Suppressor macrophage (primary cell): ENCODE measurements around the gene NUP37.
"Not testable (repeated sequence)": the region's sequence is repeated elsewhere in the genome, so short reads cannot be mapped to it uniquely, and the experiment has no call there.

Experiments
- DNase-seq, 4 experiments: peaks; one replicate each; pipeline ENCODE4 v3.0.0-alpha.2; 2020 to 2022
- total RNA-seq, 17 experiments: gene quantifications; one replicate each; lab custom pipeline; 2026; ENCODE audit warnings: mixed read lengths in 6 of 17, inconsistent platforms in 3 of 17; lab: John Stamatoyannopoulos, UW

NUP37 gene
- 6.7 to 23.0 (median 15.4) reads per million in 17 experiments for total RNA-seq

- DNase-seq: peak; percentile 91 to 96 (median 94)
Observed at GRCh38 chr12:102119674-102120563, at the start of gene NUP37, which contains the start of gene PARPBP. NUP37 (minus strand) TSS chr12:102120114; CDS start chr12:102118518, 1,596 bp downstream. PARPBP (plus strand) TSS chr12:102120183; CDS start chr12:102123889, 3,706 bp downstream.

- peak in 2 of 4 experiments; percentile 25 to 52 for DNase-seq
Observed at GRCh38 chr12:102167821-102168604, 48.1 kb upstream of the NUP37 start.

- DNase-seq: no peak
Observed at GRCh38 chr12:102163383-102163782, 43.5 kb upstream of the NUP37 start.

- not testable (repeated sequence) for DNase-seq
Observed at GRCh38 chr12:102155206-102155605, 35.3 kb upstream of the NUP37 start.

- not testable (repeated sequence) for DNase-seq
Observed at GRCh38 chr12:102147062-102147587, 27.2 kb upstream of the NUP37 start.

GRCh38 chr12:102144221-102144620 is 24.3 kb upstream of the NUP37 start:
- DNase-seq: no peak

- not testable (repeated sequence) for DNase-seq
Observed at GRCh38 chr12:102142866-102143373, 23.0 kb upstream of the NUP37 start.

- DNase-seq: not testable (repeated sequence)
Observed at GRCh38 chr12:102137619-102138018, 17.7 kb upstream of the NUP37 start.

GRCh38 chr12:102131442-102131841 is 11.5 kb upstream of the NUP37 start:
- DNase-seq: not testable (repeated sequence)

GRCh38 chr12:102130720-102131119 is 10.8 kb upstream of the NUP37 start:
- DNase-seq: not testable (repeated sequence)

GRCh38 chr12:102121328-102121727 is 1.4 kb upstream of the NUP37 start:
- not testable (repeated sequence) for DNase-seq

GRCh38 chr12:102120886-102121285 is 972 bp upstream of the NUP37 start:
- peak; percentile 3 to 36 (median 20) for DNase-seq

GRCh38 chr12:102120564-102120873 is 605 bp upstream of the NUP37 start:
- no peak for DNase-seq

- DNase-seq: no peak
Observed at GRCh38 chr12:102118874-102119273, 1.0 kb downstream of the NUP37 start.

- no peak for DNase-seq
Observed at GRCh38 chr12:102116392-102116791, 3.5 kb downstream of the NUP37 start.

- DNase-seq: no peak
Observed at GRCh38 chr12:102114212-102114611, 5.7 kb downstream of the NUP37 start.

GRCh38 chr12:102110782-102111181 is 9.1 kb downstream of the NUP37 start:
- DNase-seq: no peak

- no peak for DNase-seq
Observed at GRCh38 chr12:102107970-102108369, 11.9 kb downstream of the NUP37 start.

- no peak for DNase-seq
Observed at GRCh38 chr12:102106905-102107304, 13.0 kb downstream of the NUP37 start.

- no peak for DNase-seq
Observed at GRCh38 chr12:102096855-102097254, 23.1 kb downstream of the NUP37 start.

- peak; percentile 17 to 54 (median 32) for DNase-seq
Observed at GRCh38 chr12:102095677-102096263, 24.1 kb downstream of the NUP37 start.

GRCh38 chr12:102093319-102093718 is 26.6 kb downstream of the NUP37 start:
- DNase-seq: no peak
